K562 (cell line): ENCODE results near the gene ZNF609. TPM values are rescaled to one million over a fixed set of nuclear protein-coding genes. Genes with fewer than 3 reads are reported as not detected.

Experiments used
- ATAC-seq: fragments of 200-7000 bp; cut with Tn5 transposase; 3 replicates; pipeline ENCODE4 v1.9.1; 2020; ENCODE audit warnings: moderate library complexity
- BruUV-seq: library from RNA; stranded (reverse); fragments of 400-500 nt; replicated peaks from 2 replicates; lab custom pipeline; 2021; lab: Mats Ljungman, UMichigan
- CTCF ChIA-PET: fragments of 300-600 bp; formaldehyde crosslinking; extraction: SDS; loops from one replicate; lab custom pipeline; 2021; ENCODE audit warnings: low intra/inter-chr PET ratio; lab: Yijun Ruan, JAX
- POLR2A ChIA-PET: fragments of 300-600, 350-650 bp; sonication (Branson Sonifier 250); formaldehyde crosslinking; extraction: SDS; loops from one replicate; lab custom pipeline; 2021; ENCODE audit warnings: antibody characterized with exemption, inconsistent platforms; lab: Yijun Ruan, JAX
- DNase-seq, 4 experiments: peaks; one replicate each; pipeline versions ENCODE4 v3.0.0 to v3.0.0-alpha.2; 2011 to 2018; ENCODE audit warnings: low spot score in 3 of 4, mixed read lengths in 3 of 4; ENCODE audit errors: extremely low read depth in 1 of 4
- FAIRE-seq: peaks from 2 replicates; lab custom pipeline; 2011; peaks lifted over from hg19 to GRCh38; lab: Jason Lieb, UNC
- H2AFZ ChIP-seq: 2 replicates; pipeline ENCODE4 v1.6.0; 2011; ENCODE audit warnings: low read depth, low read length, control low read depth, inconsistent platforms
- H3K27ac ChIP-seq: fragments of 200-600 bp; 3 replicates; pipeline ENCODE4 v1.8.0; 2011; ENCODE audit warnings: low read depth, mild to moderate bottlenecking, control low read depth, inconsistent platforms, low read length, moderate library complexity, mixed read lengths; ENCODE audit errors: extremely low read depth
- H3K27me3 ChIP-seq, 2 experiments: fragments of 300-600 bp in 1 of 2; 2 replicates in 1 of 2; 3 replicates in 1 of 2; pipeline versions ENCODE4 v1.6.0 to v1.8.0; 2011; ENCODE audit warnings: inconsistent platforms in 2 of 2, low read length in 2 of 2, mild to moderate bottlenecking in 1 of 2, mixed read lengths in 1 of 2, moderate library complexity in 1 of 2; ENCODE audit not compliant: control insufficient read depth in 2 of 2, insufficient read depth in 2 of 2
- H3K36me3 ChIP-seq: fragments of 300-600 bp; 3 replicates; pipeline ENCODE4 v1.8.0; 2011; ENCODE audit warnings: mild to moderate bottlenecking, low read length, inconsistent platforms; ENCODE audit not compliant: control insufficient read depth, insufficient read depth
- H3K4me1 ChIP-seq, 2 experiments: fragments of 200-600 bp in 1 of 2; replicated peaks in 1 of 2; 2 replicates in 1 of 2; 3 replicates in 1 of 2; pipeline versions ENCODE4 v1.5.1 to v1.8.0; 2011; ENCODE audit warnings: inconsistent platforms in 2 of 2, low read length in 2 of 2, mild to moderate bottlenecking in 1 of 2, mixed read lengths in 1 of 2, moderate library complexity in 1 of 2; ENCODE audit not compliant: control insufficient read depth in 2 of 2, insufficient read depth in 2 of 2
- H3K4me2 ChIP-seq: 2 replicates; pipeline ENCODE4 v1.6.1; 2011; ENCODE audit warnings: low read length, control low read depth, inconsistent platforms, mixed read lengths; ENCODE audit not compliant: insufficient read depth
- H3K4me3 ChIP-seq: fragments of 200-600 bp; sonication (generic), shearing (Covaris generic); 2 replicates; pipeline ENCODE4 v1.5.1; 2016; ENCODE audit warnings: control low read depth, inconsistent platforms
- H3K79me2 ChIP-seq: fragments of 200-600 bp; 3 replicates; pipeline ENCODE4 v1.8.0; 2011; ENCODE audit warnings: low read length, inconsistent platforms; ENCODE audit not compliant: control insufficient read depth, insufficient read depth
- H3K9ac ChIP-seq, 2 experiments: 2 replicates each; pipeline versions ENCODE4 v1.6.0 to v1.6.1; 2011; ENCODE audit warnings: low read depth in 2 of 2, low read length in 2 of 2, control low read depth in 1 of 2, inconsistent platforms in 1 of 2, mild to moderate bottlenecking in 1 of 2, mixed read lengths in 1 of 2; ENCODE audit not compliant: insufficient read depth in 1 of 2
- H3K9me1 ChIP-seq: one replicate; pipeline ENCODE4 v1.6.0; 2011; ENCODE audit warnings: inconsistent platforms, mild to moderate bottlenecking, low read length, moderate library complexity; ENCODE audit not compliant: control insufficient read depth, insufficient read depth
- H3K9me3 ChIP-seq: replicated peaks from 2 replicates; pipeline ENCODE4 v1.5.1; 2011; ENCODE audit warnings: low read depth, low read length, inconsistent platforms; ENCODE audit not compliant: control insufficient read depth, insufficient read depth
- H4K20me1 ChIP-seq: replicated peaks from 2 replicates; pipeline ENCODE4 v1.6.1; 2011; ENCODE audit warnings: low read length, inconsistent platforms, mixed read lengths; ENCODE audit not compliant: control insufficient read depth, insufficient read depth
- C11orf30 ChIP-seq: fragments of 450-650 bp; IDR thresholded peaks from 2 replicates; pipeline ENCODE4 v1.6.1; 2016; ENCODE audit warnings: low read depth, mild to moderate bottlenecking
- HMBOX1 ChIP-seq: sonication (generic); IDR thresholded peaks from 2 replicates; pipeline ENCODE4 v1.6.1; 2016
- MAFG ChIP-seq: fragments of 450-650 bp; conservative IDR thresholded peaks from 2 replicates; pipeline ENCODE4 v1.6.1; 2016; ENCODE audit warnings: missing genetic modification characterization, missing compliant biosample characterization
- MYBL2 ChIP-seq, 2 experiments: fragments of 450-650 bp in 1 of 2; sonication (generic) in 1 of 2; formaldehyde crosslinking in 1 of 2; IDR thresholded peaks; 2 replicates each; pipeline versions ENCODE4 v1.6.1 to v1.8.1; 2017 to 2022; ENCODE audit warnings: borderline replicate concordance in 1 of 2, inconsistent platforms in 1 of 2, low read depth in 1 of 2, mild to moderate bottlenecking in 1 of 2, missing genetic modification reagents in 1 of 2, moderate library complexity in 1 of 2
- NFE2 ChIP-seq: IDR thresholded peaks from 2 replicates; pipeline ENCODE4 v1.6.1; 2014; ENCODE audit warnings: antibody characterized with exemption, low read depth
- NR2C1 ChIP-seq, 2 experiments: fragments of 450-650 bp; IDR thresholded peaks; 2 replicates each; pipeline ENCODE4 v1.6.1; 2017; ENCODE audit warnings: mild to moderate bottlenecking in 2 of 2, antibody characterized with exemption in 1 of 2, inconsistent platforms in 1 of 2, missing compliant biosample characterization in 1 of 2, missing genetic modification characterization in 1 of 2
- RFX7 ChIP-seq: fragments of 250-450 bp; sonication (Bioruptor Pico); IDR thresholded peaks from 2 replicates; pipeline ENCODE4 v1.5.1; 2021; ENCODE audit warnings: mild to moderate bottlenecking
- RUNX1 ChIP-seq: sonication (generic); IDR thresholded peaks from 2 replicates; pipeline ENCODE4 v1.6.1; 2016; ENCODE audit warnings: antibody characterized with exemption, low read depth
- SIN3A ChIP-seq, 2 experiments: fragments of 150-350 bp in 1 of 2; IDR thresholded peaks; 2 replicates each; pipeline ENCODE4 v1.6.1; 2011 to 2016; ENCODE audit warnings: borderline replicate concordance in 2 of 2, low read depth in 2 of 2, low read length in 2 of 2, mild to moderate bottlenecking in 2 of 2, moderate library complexity in 2 of 2; ENCODE audit not compliant: control insufficient read depth in 1 of 2
- ZBTB9 ChIP-seq: fragments of 450-650 bp; formaldehyde crosslinking; IDR thresholded peaks from 2 replicates; pipeline ENCODE4 v1.4.0; 2020; ENCODE audit warnings: mild to moderate bottlenecking, moderate library complexity
- WGBS: fragments of 100-300 bp; shearing (Covaris generic); methylation state at CpG from one replicate; pipeline ENCODE4 v1.1.6; 2016; ENCODE audit warnings: low coverage, mixed read lengths; ENCODE audit not compliant: insufficient coverage; ENCODE audit errors: missing lambda C conversion rate; 5-methylcytosine and 5-hydroxymethylcytosine counted together
- in situ Hi-C: fragments of 300-500 bp; cut with MboI; formaldehyde crosslinking; loops from 4 replicates; pipeline ENCODE4 v1.15.0; 2018; ENCODE audit warnings: inconsistent platforms, mixed read lengths
- intact Hi-C: fragments of 100-400 bp; cut with micrococcal nuclease; formaldehyde crosslinking; loops from 2 replicates; pipeline ENCODE4 v1.14.2; 2022
- polyA plus RNA-seq, 8 experiments: library from polyadenylated mRNA; depleted of rRNA in 4 of 8; stranded (reverse) in 5 of 8; unstranded in 3 of 8; fragments of >200 nt; fragmentation: Nextera tagmentation in 2 of 8; fragmentation: Illumina TruSeq in 1 of 8; extraction: Ambion mirVana in 2 of 8; extraction: Trizol in 1 of 8; gene quantifications; 2 replicates each; pipeline versions ENCODE4 v1.2.1 to v1.2.3, GENCODE V29; 2011 to 2014; ENCODE audit warnings: inconsistent platforms in 1 of 8, missing spikeins in 1 of 8
- total RNA-seq, 7 experiments: library from RNA; depleted of rRNA in 6 of 7; stranded (reverse); fragments of >200 nt in 6 of 7; fragmentation: Illumina TruSeq in 2 of 7; extraction: Trizol in 2 of 7; gene quantifications; 2 replicates each; pipeline versions ENCODE4 v1.2.1 to v1.2.3, GENCODE V29; 2011 to 2021; ENCODE audit warnings: low replicate concordance in 1 of 7

The ZNF609 gene
- total and polyA plus RNA-seq, 9 of the 15 experiments (the other 6 are each of a cell fraction or from before 2014, with no cell fraction given): 3.0 to 38.7 (median 17.8) TPM

GRCh38 chr15:64583983-64584382 is 123.6 kb downstream of the ZNF609 start:
- FAIRE-seq (peak; percentile 63), DNase-seq (no peak), ATAC-seq (peak; percentile 60; the same call in 2 of the 3 replicates)
- Histone ChIP-seq H3K9me3 (peaks cover 7% of the 10 kb centered on the region; the same call in 1 of the 2 replicates), H3K9ac (no peak overlapping the region), H3K79me2 (peaks cover 86% of the 10 kb centered on the region), H3K4me1 (peaks cover 12 to 13% of the 10 kb centered on the region in 2 experiments), H2AFZ (no peak overlapping the region), H3K27me3 (no peaks in the 10 kb centered on the region), H3K4me2 (peak overlapping the region; percentile 33), H3K9me1 (no peaks in the 10 kb centered on the region), H3K27ac (no peak overlapping the region), H3K36me3 (peaks cover 6% of the 10 kb centered on the region; the same call in 1 of the 3 replicates), H4K20me1 (no peaks in the 10 kb centered on the region; the same call in 1 of the 2 replicates), H3K4me3 (no peak overlapping the region)
- 0 out of 2 replicates have a peak, but pooled peaks have one; percentile 25 for TF ChIP-seq MAFG
- TF ChIP-seq RFX7 (CRISPR knock-in tag): no peak
- TF ChIP-seq NFE2: peak; percentile 55; the same call in 1 of the 2 replicates
- peak; percentile 50; the same call in 1 of the 2 replicates for TF ChIP-seq C11orf30
- TF ChIP-seq NR2C1 (IDR thresholded peaks at IDR 0.05): no peak
- TF ChIP-seq NR2C1 (tag; IDR thresholded peaks at IDR 0.05): no peak
- TF ChIP-seq MYBL2 (IDR thresholded peaks at IDR 0.05; ENCODE audit: low read depth): no peak
- TF ChIP-seq MYBL2 (CRISPR knock-in tag; IDR thresholded peaks at IDR 0.05; ENCODE audit: borderline replicate concordance): no peak
- TF ChIP-seq ZBTB9: no peak
- no peak for TF ChIP-seq SIN3A (IDR thresholded peaks at IDR 0.05; ENCODE audit: borderline replicate concordance in 2 of 2, control insufficient read depth in 1 of 2, low read depth in 2 of 2, low read length in 2 of 2)
- peak; percentile 38; the same call in 1 of the 2 replicates for TF ChIP-seq HMBOX1
- TF ChIP-seq RUNX1: no peak
- BruUV-seq: no TSS peak
- in situ Hi-C loops: no loop called here
- ChIA-PET POLR2A (interaction anchor here (1.5 to 1.6 kb wide), 2 partner anchors 12 to 16 kb away, joined by 5 to 7 read pairs; no protein-coding TSS in a partner anchor), CTCF (no interaction called here)
- intact Hi-C loops: no loop called here
- WGBS: 15% methylated on average over 3 of the region's 3 CpGs
